ENCODE data around the gene TTLL10.

TTLL10 gene

GRCh38 chr1:1157426-1157913, 16.2 kb upstream of the TTLL10 start:
- in situ Hi-C loops (cut with HindIII; ENCODE audit: low sequenced_read_pairs) = no loop called here
- TF ChIP-seq, protein P1, sequence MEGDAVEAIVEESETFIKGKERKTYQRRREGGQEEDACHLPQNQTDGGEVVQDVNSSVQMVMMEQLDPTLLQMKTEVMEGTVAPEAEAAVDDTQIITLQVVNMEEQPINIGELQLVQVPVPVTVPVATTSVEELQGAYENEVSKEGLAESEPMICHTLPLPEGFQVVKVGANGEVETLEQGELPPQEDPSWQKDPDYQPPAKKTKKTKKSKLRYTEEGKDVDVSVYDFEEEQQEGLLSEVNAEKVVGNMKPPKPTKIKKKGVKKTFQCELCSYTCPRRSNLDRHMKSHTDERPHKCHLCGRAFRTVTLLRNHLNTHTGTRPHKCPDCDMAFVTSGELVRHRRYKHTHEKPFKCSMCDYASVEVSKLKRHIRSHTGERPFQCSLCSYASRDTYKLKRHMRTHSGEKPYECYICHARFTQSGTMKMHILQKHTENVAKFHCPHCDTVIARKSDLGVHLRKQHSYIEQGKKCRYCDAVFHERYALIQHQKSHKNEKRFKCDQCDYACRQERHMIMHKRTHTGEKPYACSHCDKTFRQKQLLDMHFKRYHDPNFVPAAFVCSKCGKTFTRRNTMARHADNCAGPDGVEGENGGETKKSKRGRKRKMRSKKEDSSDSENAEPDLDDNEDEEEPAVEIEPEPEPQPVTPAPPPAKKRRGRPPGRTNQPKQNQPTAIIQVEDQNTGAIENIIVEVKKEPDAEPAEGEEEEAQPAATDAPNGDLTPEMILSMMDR (IDR thresholded peaks at IDR 0.05; ENCODE audit: low read depth, low read length) = no peak

GRCh38 chr1:1157914-1158710, 15.6 kb upstream of the TTLL10 start:
- DNase-seq (ENCODE audit: low read depth, low spot score) = peak; percentile 10
- H3K4me3 ChIP-seq (ENCODE audit: low read depth, low read length) = peak overlapping the region; percentile 35
- TF ChIP-seq, protein P1 (IDR thresholded peaks at IDR 0.05; ENCODE audit: low read depth, low read length) = no peak
- in situ Hi-C loops (cut with HindIII; ENCODE audit: low sequenced_read_pairs) = no loop called here

More at GRCh38 chr1:1157426-1157913, 16.2 kb upstream of the TTLL10 start:
- peak; percentile 85 for DNase-seq (ENCODE audit: low read depth, low spot score)
- peak overlapping the region; percentile 35 for H3K4me3 ChIP-seq (ENCODE audit: low read depth, low read length)

- no peak for DNase-seq (ENCODE audit: low read depth, low spot score)
- in situ Hi-C loops (cut with HindIII; ENCODE audit: low sequenced_read_pairs) = no loop called here
- H3K4me3 ChIP-seq (ENCODE audit: low read depth, low read length) = no peak overlapping the region
- TF ChIP-seq, protein P1 (IDR thresholded peaks at IDR 0.05; ENCODE audit: low read depth, low read length) = no peak
These were observed 13.3 kb upstream of the TTLL10 start for GRCh38 chr1:1160281-1160930.

DNA sequence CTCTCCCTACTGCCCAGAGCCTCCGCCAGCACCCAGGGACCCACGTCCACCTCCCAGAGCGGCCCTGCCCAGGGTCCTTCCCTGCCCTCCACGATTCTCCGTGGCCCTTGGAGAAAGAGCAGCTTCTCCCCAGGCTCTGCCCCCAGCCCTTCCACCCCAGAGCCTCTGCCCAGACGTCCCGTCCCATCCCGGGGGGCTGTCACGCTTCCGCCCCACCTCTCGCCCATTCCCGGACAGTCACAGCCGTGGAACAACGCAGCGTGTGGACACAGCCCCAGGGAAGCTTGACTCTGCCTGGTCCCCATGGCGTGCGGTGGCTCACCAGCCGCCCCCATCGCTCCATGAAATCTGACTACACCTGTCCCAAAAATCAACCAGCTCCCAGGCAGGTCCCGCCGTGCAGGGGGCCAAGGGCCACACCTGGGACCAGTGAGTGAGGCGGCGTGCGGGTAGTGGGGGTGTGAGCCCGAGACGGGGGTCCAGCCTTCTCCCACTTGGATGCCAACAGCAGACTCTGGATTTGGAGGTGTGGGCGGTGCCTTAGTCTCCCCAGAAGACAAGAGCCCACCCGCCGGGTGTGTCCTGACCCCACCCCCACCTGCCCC, 12.5 kb upstream of the TTLL10 start:
- no peak for DNase-seq (ENCODE audit: low read depth, low spot score)
- no peak overlapping the region for H3K4me3 ChIP-seq (ENCODE audit: low read depth, low read length)
- in situ Hi-C loops (cut with HindIII; ENCODE audit: low sequenced_read_pairs) = no loop called here
- TF ChIP-seq, protein P1 (IDR thresholded peaks at IDR 0.05; ENCODE audit: low read depth, low read length) = no peak

GRCh38 chr1:1161683-1162079, 12.0 kb upstream of the TTLL10 start:
- DNase-seq (ENCODE audit: low read depth, low spot score) = no peak
- no peak overlapping the region for H3K4me3 ChIP-seq (ENCODE audit: low read depth, low read length)
- TF ChIP-seq, protein P1 (IDR thresholded peaks at IDR 0.05; ENCODE audit: low read depth, low read length) = no peak
- in situ Hi-C loops (cut with HindIII; ENCODE audit: low sequenced_read_pairs) = no loop called here
